ENCODE data around the gene RAB1A.

RAB1A gene

GRCh38 chr2:65085148-65085547, 44.8 kb downstream of the RAB1A start:
- no peak for DNase-seq

GRCh38 chr2:65081232-65081685, 48.6 kb downstream of the RAB1A start:
- DNase-seq, result peak; percentile 100

- no peak for DNase-seq
Measured at GRCh38 chr2:65079017-65079416, 50.9 kb downstream of the RAB1A start.

- DNase-seq, result no peak
Measured at GRCh38 chr2:65077898-65078297, 52.0 kb downstream of the RAB1A start.

- DNase-seq, result no peak
Measured at GRCh38 chr2:65076345-65076710, 53.6 kb downstream of the RAB1A start.

- no peak for DNase-seq
Measured at GRCh38 chr2:65075605-65076344, 54.1 kb downstream of the RAB1A start.

- no peak for DNase-seq
Measured at GRCh38 chr2:65075176-65075575, 54.7 kb downstream of the RAB1A start.

GRCh38 chr2:65073879-65074565, 55.9 kb downstream of the RAB1A start:
- no peak for DNase-seq

GRCh38 chr2:65072181-65072970, 57.5 kb downstream of the RAB1A start:
- no peak for DNase-seq

- DNase-seq, result no peak
Measured at GRCh38 chr2:65071499-65072180, 58.3 kb downstream of the RAB1A start.

- DNase-seq, result no peak
Measured at GRCh38 chr2:65070856-65071255, 59.0 kb downstream of the RAB1A start.

GRCh38 chr2:65070172-65070830, 59.6 kb downstream of the RAB1A start:
- no peak for DNase-seq

- DNase-seq, result no peak
Measured at GRCh38 chr2:65069439-65069824, 60.5 kb downstream of the RAB1A start.

- DNase-seq, result no peak
Measured at GRCh38 chr2:65067806-65068553, 61.9 kb downstream of the RAB1A start.

GRCh38 chr2:65064728-65065552, 65.0 kb downstream of the RAB1A start:
- DNase-seq, result peak; percentile 95 to 96

GRCh38 chr2:65062843-65063825, 66.8 kb downstream of the RAB1A start:
- DNase-seq, result no peak

GRCh38 chr2:65061910-65062339, 68.0 kb downstream of the RAB1A start:
- no peak for DNase-seq

GRCh38 chr2:65061146-65061909, 68.6 kb downstream of the RAB1A start:
- no peak for DNase-seq

- DNase-seq, result peak in 1 of 2 experiments; percentile 20
Measured at GRCh38 chr2:65059071-65059470, 70.8 kb downstream of the RAB1A start.
